CD4-positive, alpha-beta T cell treated with Interleukin-1 beta for 1 hour (primary cell): Measurements from ENCODE around the gene FCGR1A.
"Not testable (repeated sequence)": the region's sequence is repeated elsewhere in the genome, so short reads cannot be mapped to it uniquely, and the experiment has no call there.

Experiments
- DNase-seq, 2 donors: peaks; one replicate each; pipeline ENCODE4 v3.0.0-alpha.2; 2020 to 2022

The FCGR1A gene

GRCh38 chr1:149778313-149778712, 4.2 kb upstream of the FCGR1A start:
- DNase-seq, result not testable (repeated sequence)

- not testable (repeated sequence) for DNase-seq
Measured at GRCh38 chr1:149781413-149781984, 995 bp upstream of the FCGR1A start.

- DNase-seq, result not testable (repeated sequence)
Measured at GRCh38 chr1:149783289-149783688, 795 bp downstream of the FCGR1A start.

DNA sequence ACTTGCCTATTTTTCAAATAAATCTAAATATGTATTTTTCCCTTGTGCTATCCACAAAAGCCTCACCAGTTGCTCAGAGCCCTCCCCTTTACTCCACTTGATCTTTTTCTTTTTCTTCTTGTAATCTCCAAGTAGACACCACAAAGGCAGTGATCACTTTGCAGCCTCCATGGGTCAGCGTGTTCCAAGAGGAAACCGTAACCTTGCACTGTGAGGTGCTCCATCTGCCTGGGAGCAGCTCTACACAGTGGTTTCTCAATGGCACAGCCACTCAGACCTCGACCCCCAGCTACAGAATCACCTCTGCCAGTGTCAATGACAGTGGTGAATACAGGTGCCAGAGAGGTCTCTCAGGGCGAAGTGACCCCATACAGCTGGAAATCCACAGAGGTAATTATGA, 1.4 kb downstream of the FCGR1A start:
- DNase-seq, result not testable (repeated sequence)

GRCh38 chr1:149787688-149788451, 5.4 kb downstream of the FCGR1A start:
- peak in 1 of 2 donors; percentile 17 for DNase-seq

- DNase-seq, result peak; percentile 70 to 77
Measured at GRCh38 chr1:149792502-149792901, 10.0 kb downstream of the FCGR1A start.

DNA sequence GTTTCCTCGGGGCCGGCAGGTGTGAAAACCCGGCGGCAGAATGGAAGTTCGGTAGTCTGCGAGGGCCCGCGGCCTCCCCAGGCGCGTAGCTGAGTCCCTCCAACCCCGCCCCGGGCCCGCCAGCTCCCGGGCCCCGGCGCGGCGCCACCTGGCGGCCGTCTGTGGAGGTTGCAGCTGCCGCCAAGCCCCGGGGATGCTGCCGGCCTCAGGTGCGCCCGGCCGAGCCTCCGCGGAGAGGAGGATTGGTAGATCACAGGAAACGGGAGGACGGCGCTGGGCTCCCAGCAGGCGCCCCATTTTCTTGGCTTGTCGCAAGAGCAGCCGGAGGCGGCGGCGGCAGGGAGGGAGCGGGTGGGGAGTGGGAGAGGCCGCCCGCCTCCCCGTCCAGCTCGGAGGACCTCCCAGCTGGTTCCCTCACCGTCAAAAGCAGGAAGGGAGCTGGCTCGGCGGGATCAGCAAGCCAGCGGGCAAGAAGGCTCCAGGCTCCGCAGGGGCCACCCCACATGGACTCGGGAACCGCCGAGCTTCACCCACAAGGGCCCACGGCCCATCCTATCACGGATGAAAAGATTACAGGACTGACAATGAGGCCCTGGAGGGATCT, 10.5 kb downstream of the FCGR1A start:
- DNase-seq, result peak; percentile 81 to 88

- not testable (repeated sequence) for DNase-seq
Measured at GRCh38 chr1:149793885-149794284, 11.4 kb downstream of the FCGR1A start.

DNA sequence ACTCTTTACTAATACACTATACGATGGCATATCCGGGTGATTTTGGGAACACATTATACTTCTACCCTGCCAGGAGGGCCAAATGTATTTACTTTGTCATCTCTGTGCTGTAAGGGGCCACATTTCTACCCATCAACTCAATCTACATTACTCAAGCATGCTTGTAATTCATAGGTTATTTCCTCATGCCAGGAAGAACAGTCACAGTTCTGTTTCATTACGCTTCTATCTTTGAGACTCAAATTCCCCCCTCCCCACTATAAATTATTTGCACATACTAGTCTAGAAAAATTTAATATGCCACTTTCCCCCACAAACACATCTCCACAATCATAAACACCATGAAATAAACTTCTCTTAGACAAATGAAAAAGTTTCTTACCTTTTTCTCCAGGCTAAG, 19.1 kb downstream of the FCGR1A start:
- not testable (repeated sequence) for DNase-seq

DNA sequence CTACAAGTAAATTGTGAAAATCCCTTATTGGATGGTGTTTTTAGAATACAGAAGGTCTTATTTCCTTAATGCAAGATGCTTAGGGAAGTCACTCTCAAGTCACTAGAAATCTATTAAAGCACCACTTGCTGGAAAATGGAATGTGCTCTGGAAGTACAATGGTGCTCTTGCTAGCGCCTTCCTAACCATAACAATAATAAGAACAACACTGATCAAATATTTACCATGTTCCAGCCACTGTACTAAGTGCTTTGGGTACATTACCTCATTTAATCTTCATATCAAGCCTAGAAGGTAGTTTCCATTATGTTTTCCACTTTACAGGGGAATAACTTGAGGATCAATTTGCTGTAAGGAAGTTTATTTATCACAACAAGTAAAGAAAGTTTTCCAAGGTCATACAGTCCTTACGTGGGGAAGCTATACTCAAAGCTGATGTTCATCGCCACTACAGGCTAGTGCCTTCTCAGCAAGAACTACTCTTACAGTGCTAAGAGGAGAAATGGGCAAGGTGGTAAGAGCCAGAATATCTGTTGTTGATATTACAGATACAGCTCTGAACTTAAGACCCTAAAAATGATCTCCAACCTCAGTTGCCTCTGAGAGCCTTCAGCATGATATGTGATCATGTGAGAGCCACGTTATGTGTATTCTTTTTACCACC, 22.1 kb downstream of the FCGR1A start:
- not testable (repeated sequence) for DNase-seq

GRCh38 chr1:149810697-149811405, 28.4 kb downstream of the FCGR1A start:
- DNase-seq, result peak; percentile 4 to 17

DNA sequence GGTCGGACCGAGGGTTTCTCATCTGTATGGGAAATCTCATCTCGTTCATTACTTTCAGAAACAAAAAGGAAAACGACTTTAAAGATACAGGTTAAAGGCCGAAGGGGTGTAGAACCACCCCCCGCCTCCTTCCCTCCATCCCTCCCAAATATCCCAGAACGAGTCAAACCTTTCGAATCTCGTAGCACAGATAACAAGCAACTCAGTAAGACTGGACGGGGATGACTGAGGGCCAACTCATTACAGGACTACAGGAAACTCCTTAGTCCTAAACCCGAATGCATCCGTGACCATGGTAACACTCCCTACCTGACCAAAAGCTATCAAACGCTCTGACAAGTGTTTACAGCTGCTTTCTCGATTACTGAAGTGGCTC, 29.0 kb downstream of the FCGR1A start:
- DNase-seq, result peak in 1 of 2 donors; percentile 13

GRCh38 chr1:149811890-149812829, 29.7 kb downstream of the FCGR1A start:
- peak; percentile 92 to 95 for DNase-seq

DNA sequence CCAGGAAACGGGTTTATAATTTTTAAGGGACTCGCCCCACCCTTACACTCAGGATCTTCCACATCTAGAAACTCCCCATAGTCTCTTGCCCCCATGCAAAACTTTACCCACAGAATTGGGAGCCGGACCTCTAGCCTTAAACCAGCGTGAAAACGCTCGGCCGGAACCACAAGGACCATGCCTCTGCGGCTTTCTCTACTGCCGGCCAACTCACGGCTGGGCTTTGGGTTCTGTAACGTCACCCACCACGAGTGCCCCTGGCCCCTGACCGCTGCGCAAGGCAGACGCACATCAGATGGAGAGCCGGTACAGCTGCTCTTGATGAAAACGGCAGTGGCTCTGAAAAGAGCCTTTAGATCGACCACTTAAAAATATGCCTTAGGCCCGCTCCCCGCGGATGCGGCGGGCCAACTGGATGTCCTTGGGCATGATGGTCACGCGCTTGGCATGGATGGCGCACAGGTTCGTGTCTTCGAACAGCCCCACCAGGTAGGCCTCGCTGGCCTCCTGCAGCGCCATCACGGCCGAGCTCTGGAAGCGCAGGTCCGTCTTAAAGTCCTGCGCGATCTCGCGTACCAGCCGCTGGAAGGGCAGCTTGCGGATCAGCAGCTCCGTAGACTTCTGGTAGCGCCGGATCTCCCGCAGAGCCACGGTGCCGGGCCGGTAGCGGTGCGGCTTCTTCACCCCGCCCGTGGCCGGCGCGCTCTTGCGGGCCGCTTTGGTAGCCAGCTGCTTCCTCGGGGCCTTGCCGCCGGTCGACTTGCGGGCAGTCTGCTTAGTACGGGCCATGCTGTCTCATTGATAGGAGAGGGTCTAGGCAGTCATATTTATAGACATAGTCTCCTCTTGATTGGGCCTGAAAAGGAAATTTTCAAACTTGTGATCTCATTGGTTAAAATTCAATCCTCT, 30.7 kb downstream of the FCGR1A start:
- peak; percentile 80 to 86 for DNase-seq

DNA sequence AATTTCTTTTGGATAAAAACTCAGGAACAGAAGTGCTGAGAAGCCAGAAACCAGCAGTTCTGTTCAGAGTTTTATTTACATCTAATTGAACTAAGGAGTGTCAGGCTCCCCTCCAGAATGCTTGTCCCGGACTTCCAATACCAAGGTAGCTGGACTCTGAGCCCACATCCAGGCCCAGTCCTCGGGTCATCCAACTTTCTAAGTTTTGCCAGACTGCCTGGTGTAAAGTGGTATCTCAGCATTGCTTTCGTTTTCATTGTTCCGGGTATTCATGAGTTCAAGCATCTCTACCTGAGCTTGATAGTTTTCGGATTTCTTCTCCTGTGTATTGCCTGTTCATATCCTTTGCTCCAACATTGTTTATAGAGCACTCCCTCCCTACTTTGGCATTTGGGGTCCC, 37.9 kb downstream of the FCGR1A start:
- DNase-seq, result not testable (repeated sequence)

- DNase-seq, result not testable (repeated sequence)
Measured at GRCh38 chr1:149826555-149826954, 44.1 kb downstream of the FCGR1A start.

DNA sequence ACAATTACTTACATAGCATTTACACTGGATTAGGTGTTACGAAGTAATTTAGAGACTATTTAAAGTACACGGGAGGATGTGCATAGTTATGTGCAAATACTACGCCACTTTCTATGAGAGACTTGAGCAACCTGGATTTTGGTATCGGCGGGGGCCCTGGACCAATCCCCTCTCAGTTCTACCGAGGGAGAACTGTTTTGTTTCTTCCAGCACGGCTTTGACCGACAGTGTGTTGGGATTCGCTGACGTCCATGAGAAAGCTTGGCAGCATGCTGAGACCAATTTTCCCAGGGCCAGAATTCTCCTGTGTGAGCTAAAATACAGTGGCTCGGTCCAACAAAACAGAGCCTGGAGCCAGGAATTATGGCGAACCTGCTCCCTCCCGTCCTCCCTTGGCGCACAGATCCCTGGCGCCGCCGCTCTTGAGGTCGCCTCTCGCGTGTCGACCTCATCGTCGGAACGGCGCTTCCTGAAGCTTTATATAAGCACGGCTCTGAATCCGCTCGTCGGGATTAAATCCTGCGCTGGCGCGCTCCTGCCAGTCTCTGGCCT, 49.3 kb downstream of the FCGR1A start:
- not testable (repeated sequence) for DNase-seq

- not testable (repeated sequence) for DNase-seq
Measured at GRCh38 chr1:149832316-149833126, 50.0 kb downstream of the FCGR1A start.

- not testable (repeated sequence) for DNase-seq
Measured at GRCh38 chr1:149833144-149833543, 50.6 kb downstream of the FCGR1A start.
